HG03571 (cell line): ENCODE measurements around the gene C5orf58.

Experiments used
- ATAC-seq: cut with Tn5 transposase; IDR thresholded peaks from one replicate; pipeline ENCODE4 v1.9.1; 2021; ENCODE audit not compliant: unreplicated experiment

C5orf58 gene

DNA sequence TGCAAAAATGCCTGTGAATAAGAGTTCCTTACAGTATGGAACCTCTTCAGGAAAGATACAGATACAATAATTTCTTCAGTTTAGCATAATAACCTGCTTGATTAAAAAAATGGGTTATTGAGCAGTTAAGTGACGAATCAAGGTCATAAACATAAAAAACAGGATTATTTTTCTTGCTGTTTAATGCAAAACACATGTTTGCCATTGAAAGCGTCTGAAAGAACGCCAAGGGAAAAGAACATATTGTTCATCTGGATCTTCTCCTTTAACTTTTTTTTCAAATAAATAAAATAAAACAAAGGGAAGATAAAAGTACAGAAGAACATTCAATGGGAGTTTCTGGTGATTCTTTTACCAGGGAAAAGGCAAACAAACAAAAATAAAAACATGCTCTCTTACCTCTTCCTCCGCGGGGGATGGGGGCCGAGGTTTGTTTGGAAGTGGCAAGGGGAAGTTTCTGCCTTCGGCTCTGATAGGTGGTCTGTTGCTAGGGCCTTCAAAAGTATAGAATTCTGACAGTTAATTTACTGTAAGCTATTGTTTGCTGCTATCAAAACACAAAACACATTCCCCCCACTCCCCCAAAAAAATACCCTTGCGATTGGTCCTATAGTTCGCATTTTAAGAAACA lies 20.1 kb downstream of the C5orf58 start:
- no peak for ATAC-seq

GRCh38 chr5:170254056-170254455 lies 21.3 kb downstream of the C5orf58 start:
- ATAC-seq = peak; percentile 89

- ATAC-seq = no peak
Observed at GRCh38 chr5:170256571-170256970, 23.8 kb downstream of the C5orf58 start.

GRCh38 chr5:170257370-170257769 lies 24.6 kb downstream of the C5orf58 start:
- no peak for ATAC-seq

GRCh38 chr5:170261528-170262043 lies 28.8 kb downstream of the C5orf58 start:
- ATAC-seq = no peak

GRCh38 chr5:170262061-170263045 lies 29.6 kb downstream of the C5orf58 start:
- ATAC-seq = no peak

DNA sequence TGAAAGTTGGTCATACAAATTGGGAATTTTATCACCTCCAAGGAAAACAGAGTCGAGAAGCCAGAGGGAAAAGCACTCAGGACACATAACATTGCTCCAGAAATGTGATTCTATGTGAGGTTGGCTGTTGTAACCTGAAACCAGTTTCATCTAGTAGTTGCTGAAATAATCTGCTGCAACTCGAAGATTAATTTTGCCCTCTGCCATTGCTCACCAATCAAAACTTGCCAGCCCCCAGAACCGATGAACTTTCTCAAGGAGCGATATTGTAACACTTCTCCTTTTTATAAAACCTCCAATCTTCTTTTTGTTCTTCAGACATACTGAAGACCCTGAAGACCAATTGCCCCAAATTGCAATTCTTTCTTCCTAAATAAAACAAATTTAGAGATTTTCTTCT lies 31.1 kb downstream of the C5orf58 start:
- no peak for ATAC-seq

GRCh38 chr5:170265522-170265921 lies 32.7 kb downstream of the C5orf58 start:
- no peak for ATAC-seq

DNA sequence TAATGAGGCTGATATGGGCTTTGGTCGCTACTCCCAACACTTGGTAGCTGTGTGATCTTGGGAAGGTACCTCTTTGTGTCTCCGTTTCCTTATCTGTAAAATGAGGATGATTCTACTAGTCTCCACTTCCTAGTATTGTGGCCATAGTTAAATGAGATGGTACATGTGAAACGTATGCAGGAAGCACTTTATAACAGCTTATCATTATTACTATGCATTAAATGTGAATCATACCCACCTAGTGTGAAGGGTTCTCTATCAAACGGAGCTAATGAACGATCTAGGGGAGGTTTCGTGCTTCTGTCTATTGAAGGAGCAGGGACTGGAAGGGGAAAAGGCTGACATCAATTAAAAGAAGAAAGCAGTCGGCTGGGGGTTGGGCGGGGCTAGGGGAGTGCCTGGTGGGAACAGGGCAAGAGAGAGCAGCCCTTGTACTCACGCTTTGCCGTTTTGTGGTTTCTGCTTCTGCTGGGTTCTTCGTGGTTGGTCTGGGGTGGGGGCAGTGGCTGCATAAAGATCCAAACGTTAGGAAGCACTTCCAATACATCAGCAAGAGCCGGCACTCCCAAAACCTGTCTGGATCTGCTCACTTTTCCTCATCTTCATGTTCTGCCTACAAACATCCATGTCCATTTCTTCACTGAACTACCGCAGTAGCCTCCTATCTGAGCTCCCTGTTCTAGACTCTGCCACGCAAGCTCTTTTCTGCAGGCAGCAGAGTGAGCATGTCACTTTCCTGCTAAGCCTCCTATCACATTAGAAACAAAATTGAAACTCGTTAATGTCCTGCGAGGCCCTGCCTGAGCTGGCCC lies 34.0 kb downstream of the C5orf58 start:
- ATAC-seq = no peak

DNA sequence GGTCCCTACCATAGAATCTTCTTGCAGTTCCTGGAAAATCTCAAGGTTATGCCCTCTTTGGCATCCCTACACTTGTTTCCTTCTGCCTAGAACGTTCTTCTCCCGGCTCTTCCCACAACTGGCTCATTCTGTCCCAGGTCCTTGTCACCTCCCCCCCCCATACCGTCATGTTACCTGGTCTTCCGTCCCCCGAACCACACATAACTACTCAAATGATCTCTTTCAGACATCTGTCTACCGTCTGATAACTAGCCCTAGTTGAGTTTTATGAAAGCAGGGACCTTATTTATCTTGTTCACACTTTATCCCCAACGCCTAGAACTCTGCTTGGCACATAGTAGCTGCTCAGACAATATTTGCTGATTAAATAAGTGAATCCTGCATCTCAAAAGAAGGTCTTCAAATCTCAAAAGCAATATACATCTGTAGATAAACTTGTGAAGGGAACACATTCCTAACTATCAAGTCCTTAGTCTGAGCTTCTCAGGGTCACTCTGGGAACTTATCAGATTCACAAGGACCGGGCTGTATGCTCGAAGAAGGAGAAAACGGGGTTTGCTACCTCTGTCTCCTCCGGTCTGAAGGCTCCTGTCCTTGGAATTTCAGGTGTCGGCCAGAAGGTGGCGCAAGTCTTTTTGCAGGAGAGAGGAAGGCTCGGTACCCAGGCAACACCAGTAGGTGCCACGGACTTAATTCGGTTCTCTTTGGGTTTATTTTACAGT lies 34.8 kb downstream of the C5orf58 start:
- ATAC-seq = peak; percentile 86

DNA sequence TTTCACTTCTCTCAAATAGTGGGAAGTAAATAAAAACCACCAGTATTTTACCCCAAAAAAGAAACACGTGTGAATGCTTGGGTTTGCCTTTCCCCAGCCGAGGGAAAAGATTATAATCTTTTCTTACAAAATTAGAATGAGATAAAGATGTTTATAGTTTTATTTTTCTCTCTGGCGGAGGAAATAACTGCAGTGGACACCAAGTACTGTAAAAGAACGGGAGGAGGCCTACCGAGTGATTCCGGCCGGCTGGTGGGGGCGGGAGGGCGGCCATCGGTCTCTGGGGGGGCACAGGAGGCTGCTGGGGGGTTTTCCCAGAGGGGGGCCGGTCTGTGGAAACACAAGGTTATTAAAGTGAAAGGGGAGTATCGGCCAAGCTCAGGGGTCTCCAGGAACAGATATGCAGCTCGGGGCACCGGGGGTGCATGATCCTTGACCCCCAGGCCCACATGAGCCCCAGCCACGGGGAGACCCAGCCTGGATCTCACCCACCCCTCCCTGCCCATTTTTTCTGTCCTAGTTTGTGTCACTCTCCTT lies 35.4 kb downstream of the C5orf58 start:
- no peak for ATAC-seq

- no peak for ATAC-seq
Observed at GRCh38 chr5:170268884-170269283, 36.1 kb downstream of the C5orf58 start.

GRCh38 chr5:170269579-170269978 lies 36.8 kb downstream of the C5orf58 start:
- no peak for ATAC-seq

DNA sequence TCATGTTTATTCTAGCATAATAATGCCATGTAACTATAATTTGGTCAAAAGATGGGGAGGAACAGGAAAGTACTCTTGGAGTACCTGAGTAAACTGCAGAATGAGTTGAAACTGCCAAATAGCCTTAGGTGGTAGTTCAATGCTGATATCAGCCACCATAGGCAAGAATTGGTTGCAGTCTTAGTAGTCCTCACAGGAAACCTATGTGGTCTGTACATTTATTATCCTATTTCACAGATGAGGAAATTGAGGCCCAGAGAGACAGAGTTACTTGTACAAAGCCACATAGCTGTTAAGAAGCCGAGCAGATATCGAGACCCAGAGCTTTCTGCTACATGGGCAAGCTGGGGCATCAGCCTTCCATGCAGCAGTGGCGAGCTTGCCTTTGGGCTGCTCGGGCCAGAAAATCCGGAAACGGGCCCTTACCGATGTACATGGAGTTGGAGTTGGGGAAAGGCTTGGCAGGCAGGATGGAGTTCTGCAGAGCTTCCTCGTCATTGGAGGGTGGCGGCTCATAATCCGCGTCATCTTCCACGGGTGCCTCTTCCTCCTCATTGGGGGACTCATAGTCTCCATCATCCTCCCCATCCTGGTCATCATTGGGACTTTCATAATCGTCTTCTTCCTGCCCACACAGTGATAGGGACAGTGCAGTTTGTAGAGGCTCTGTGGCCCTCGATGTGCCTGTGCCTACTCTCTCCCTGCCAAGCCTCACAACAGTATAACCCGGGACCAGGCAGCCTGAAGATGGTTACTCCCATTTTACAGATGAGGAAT lies 37.7 kb downstream of the C5orf58 start:
- ATAC-seq = no peak

DNA sequence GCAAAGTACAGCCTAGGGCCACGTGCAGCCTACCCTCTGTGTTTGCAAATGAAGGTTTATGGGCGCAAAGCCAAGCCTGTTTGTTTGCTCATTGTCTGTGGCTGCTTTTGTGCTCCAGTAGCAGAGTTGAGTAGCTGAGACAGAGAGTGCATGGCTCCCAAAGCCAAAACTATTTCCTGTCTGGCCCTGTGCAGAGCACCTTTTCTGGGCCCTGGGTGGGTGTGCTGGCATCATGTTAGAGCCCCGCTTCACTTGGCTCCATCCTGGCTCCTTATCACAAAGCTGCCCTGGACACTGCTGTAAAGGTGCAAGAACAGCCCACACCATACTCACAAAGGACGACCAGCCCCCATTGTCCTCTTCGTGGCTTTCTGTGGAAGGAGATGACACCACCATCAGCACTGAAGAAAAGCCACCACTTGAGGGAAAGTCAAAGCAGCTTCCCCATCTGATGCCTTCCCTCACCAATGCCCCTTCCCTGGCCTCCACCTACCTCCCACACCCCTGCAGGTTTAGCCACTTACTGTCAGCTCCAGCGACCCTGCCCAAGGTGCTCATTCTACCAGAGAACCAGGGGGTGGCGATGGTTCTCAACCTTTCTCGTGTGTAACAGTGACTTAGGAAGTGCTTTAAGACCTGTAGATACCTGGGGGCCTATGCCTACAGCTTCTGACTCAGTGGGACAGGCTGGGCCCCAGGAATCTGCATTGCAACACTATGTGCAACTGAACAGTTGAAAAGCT lies 41.4 kb downstream of the C5orf58 start:
- no peak for ATAC-seq

DNA sequence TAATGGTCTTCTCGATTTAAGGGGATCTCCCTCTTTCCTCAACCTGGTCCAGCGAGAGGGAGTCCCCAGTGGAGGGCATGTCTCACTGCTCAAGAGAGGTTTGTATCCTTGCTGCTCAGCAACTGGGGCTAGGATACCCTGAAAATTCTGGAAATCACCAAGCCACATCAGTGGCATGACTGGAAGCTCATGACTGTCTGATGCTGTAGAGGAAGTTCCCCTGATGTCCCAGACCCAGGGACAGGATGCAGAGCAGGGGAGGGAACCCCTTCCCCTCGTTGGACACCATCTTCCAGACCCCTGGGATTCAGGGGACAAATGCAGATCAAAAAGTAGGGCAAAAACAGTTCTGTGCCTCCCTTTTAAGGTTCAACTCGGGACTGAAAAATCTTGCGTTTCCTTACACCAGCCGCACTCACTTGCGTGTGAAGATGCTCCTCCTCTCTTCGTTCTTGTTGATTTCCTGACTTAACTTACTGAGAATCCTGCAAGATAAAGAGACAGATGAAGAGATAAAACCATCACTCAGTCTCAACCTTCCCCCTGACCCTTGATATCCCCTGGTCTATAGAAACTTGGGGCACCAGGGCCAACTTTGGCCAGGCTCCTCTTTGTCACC lies 42.7 kb downstream of the C5orf58 start:
- ATAC-seq = no peak

GRCh38 chr5:170276140-170276539 lies 43.4 kb downstream of the C5orf58 start:
- no peak for ATAC-seq

GRCh38 chr5:170277867-170278281 lies 45.1 kb downstream of the C5orf58 start:
- ATAC-seq = no peak
